ENCODE measurements around the gene FANCL. TPM values are rescaled to one million over a fixed set of nuclear protein-coding genes. Genes with fewer than 3 reads are reported as not detected.
"Not testable (repeated sequence)": the region's sequence is repeated elsewhere in the genome, so short reads cannot be mapped to it uniquely, and the experiment has no call there.

The FANCL gene
- 35.6 TPM for total RNA-seq

- peak; percentile 88 for DNase-seq (ENCODE audit: low spot score)
Observed at GRCh38 chr2:58240670-58241545, at the start of gene FANCL. Gene FANCL (minus strand): TSS chr2:58241325. CDS start chr2:58241313, 12 bp downstream.

DNA sequence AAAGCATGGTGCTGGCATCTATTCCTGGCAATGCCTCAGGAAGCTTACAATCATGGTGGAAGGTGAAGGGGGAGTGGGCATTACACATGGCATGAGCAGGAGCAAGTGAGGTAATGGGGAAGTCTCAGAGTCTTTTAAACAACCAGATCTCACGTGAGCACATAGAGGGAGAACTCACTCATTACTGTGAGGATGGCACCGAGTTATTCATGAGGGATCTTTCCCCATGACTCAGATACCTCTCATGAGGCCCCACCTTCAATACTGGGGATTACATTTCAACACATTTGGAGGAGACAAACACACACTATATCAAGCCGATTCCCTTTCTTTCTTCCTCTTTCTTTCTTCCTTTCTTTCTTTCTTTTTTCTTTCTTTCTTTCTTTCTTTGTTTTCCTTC lies 47.9 kb upstream of the FANCL start:
- no peak for DNase-seq (ENCODE audit: low spot score)

GRCh38 chr2:58283931-58284330 lies 42.8 kb upstream of the FANCL start:
- no peak for DNase-seq (ENCODE audit: low spot score)

- DNase-seq (ENCODE audit: low spot score), result not testable (repeated sequence)
Observed at GRCh38 chr2:58275144-58275543, 34.0 kb upstream of the FANCL start.

DNA sequence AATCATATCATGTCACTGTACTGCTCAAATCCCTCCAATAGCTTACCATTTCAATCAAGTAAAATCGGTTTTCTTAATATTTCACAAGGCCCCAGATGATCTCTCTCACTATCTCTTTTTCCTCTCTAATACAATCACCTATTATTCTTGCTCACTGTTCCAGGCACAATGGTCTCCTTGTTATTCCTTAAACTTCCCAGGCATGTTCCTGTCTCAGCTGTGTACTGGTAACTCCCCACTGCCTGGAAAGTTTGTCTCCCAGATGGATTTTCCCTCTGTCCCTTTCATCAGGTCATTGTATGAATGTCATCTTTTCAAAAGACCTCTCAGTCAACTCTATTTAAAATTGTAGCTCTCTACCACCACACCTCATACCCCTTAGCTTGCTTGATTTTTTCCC lies 30.7 kb upstream of the FANCL start:
- no peak for DNase-seq (ENCODE audit: low spot score)

DNA sequence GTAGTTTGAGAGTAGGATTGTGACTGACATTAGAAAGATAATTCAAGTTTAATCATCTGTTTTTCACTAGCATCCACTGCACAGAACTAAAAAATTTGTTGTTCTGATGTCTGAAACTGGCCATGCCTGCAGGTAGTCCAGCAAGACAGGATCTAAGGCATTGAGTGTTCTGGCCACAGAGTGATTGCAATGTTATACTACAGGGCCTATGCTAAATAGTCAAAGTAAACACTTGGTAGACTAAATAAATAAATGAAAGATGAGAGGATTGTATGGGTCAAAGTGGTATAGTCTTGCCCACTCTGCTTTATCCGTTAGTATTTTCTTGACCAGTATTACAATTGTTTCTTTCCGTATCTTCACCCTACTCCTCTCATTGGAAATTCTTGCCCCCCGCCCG lies 27.6 kb upstream of the FANCL start:
- no peak for DNase-seq (ENCODE audit: low spot score)

DNA sequence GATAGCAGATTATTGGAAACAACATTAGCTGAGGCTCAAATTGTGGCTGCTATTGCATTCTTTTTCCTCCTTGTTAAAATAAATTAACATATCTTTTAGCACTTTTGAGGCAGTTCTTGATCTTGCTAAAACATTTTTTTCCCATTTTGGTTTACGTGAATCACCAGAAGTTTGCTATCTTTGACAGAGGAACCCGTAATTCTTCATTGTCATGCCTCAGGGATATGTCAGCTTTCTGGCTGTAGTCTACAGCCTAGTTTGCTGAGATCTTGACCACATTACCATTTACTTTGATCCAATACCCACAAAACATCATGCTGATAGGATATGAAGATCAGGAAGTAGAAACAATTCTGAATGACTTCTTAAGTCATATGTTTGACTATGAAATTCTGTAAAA lies 25.1 kb upstream of the FANCL start:
- DNase-seq (ENCODE audit: low spot score), result no peak

DNA sequence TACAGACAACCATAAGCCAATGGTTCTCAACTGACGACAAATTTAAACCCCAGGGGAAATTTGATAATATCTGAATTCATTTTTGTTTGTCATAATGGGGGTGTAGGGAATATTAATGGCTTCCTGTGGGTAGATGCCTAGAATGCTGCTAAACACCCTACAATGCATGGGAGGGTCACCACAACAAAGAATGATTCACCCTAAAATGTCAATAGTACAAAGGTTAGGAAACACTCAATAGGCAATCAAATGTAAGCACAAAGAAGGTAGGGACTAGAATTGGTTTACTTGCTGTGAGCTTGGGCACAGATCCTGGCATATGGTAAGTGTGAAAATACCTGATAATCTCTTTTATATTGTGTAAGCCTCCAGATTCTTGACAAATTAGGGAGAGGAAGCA lies 20.1 kb upstream of the FANCL start:
- DNase-seq (ENCODE audit: low spot score), result no peak

- DNase-seq (ENCODE audit: low spot score), result not testable (repeated sequence)
Observed at GRCh38 chr2:58258456-58258855, 17.3 kb upstream of the FANCL start.

- DNase-seq (ENCODE audit: low spot score), result not testable (repeated sequence)
Observed at GRCh38 chr2:58251331-58252201, 10.4 kb upstream of the FANCL start.

GRCh38 chr2:58241546-58241864 lies 380 bp upstream of the FANCL start:
- DNase-seq (ENCODE audit: low spot score), result no peak

- no peak for DNase-seq (ENCODE audit: low spot score)
Observed at GRCh38 chr2:58239243-58239925, 1.7 kb downstream of the FANCL start.

GRCh38 chr2:58237741-58238140 lies 3.4 kb downstream of the FANCL start:
- no peak for DNase-seq (ENCODE audit: low spot score)

GRCh38 chr2:58235984-58236383 lies 5.1 kb downstream of the FANCL start:
- no peak for DNase-seq (ENCODE audit: low spot score)

DNA sequence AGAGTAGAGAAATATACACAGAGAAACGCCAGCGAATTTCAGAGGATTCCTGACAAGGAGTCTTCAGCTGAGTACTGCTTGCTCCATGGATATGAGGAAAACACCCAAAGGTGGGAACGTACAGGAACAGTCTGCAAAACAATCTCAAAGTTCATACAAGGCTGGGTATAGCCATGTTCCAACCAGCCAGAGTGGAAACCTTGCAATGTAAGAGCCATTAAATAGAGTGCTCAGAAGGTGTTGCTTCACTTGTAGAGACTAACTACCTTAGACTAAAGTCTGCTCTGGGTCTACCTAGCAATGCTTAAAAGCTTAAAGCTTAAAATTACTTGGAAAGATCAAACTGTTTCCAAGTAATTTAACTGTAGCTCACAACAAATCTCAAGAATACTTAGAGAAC lies 6.0 kb downstream of the FANCL start:
- no peak for DNase-seq (ENCODE audit: low spot score)

GRCh38 chr2:58228299-58228698 lies 12.8 kb downstream of the FANCL start:
- no peak for DNase-seq (ENCODE audit: low spot score)

- DNase-seq (ENCODE audit: low spot score), result no peak
Observed at GRCh38 chr2:58227171-58227917, 13.8 kb downstream of the FANCL start.

- DNase-seq (ENCODE audit: low spot score), result no peak
Observed at GRCh38 chr2:58221909-58222308, 19.2 kb downstream of the FANCL start.

DNA sequence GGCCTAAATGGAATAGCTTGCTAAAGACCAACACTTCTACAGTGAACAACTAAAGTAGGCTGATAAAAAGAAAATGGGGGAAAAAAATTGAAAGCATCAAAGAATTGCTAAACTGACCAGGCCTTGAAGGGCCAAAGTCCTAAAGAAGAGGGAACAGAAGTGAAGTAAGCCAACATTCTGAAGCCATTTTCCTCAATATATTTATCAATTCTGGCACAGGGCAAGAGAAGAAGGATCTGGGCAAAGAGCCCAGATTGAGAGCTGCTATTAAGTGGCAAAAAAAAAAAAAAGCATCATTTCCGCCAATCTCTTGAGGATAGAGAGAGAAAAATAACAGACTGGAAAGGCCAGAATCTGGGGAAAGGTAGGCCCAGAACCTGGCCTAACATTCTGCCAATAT lies 25.7 kb downstream of the FANCL start:
- no peak for DNase-seq (ENCODE audit: low spot score)

GRCh38 chr2:58210951-58211568 lies 30.1 kb downstream of the FANCL start:
- not testable (repeated sequence) for DNase-seq (ENCODE audit: low spot score)

GRCh38 chr2:58207189-58207588 lies 33.9 kb downstream of the FANCL start:
- DNase-seq (ENCODE audit: low spot score), result no peak

Measured in ureter (tissue), 1 donor.